Measurements from ENCODE around the gene ENDOD1. TPM values are rescaled to one million over a fixed set of nuclear protein-coding genes. Genes with fewer than 3 reads are reported as not detected.

ENDOD1 gene
- total RNA-seq, 1 experiment from 2014 or later = 3.3 TPM

- ChIA-PET CTCF (interaction anchor here (2.2 kb wide), 1 partner anchor 11 kb away, joined by 12 read pairs; no protein-coding TSS in a partner anchor), POLR2A (no interaction called here)
- Mint-ChIP-seq H3K27me3 (ENCODE audit: low read depth) (no peaks in the 10 kb centered on the region), H3K36me3 (peaks cover 3% of the 10 kb centered on the region; the same call in 1 of the 2 replicates), H3K9me3 (peaks cover 4% of the 10 kb centered on the region), H3K4me1 (peaks cover 18% of the 10 kb centered on the region), H3K27ac (no peak overlapping the region), H3K4me3 (no peak overlapping the region)
- ATAC-seq = no peak
- TF ChIP-seq IRF2 (CRISPR knock-in tag; IDR thresholded peaks at IDR 0.05; ENCODE audit: borderline replicate concordance, low read depth) (no peak), TP53 (CRISPR knock-in tag; IDR thresholded peaks at IDR 0.05) (no peak), ZNF121 (CRISPR knock-in tag; IDR thresholded peaks at IDR 0.05) (no peak), FOXK1 (CRISPR knock-in tag; IDR thresholded peaks at IDR 0.05) (no peak), FOXJ3 (CRISPR knock-in tag; IDR thresholded peaks at IDR 0.05; ENCODE audit: borderline replicate concordance) (no peak)
- DNase-seq (ENCODE audit: low spot score) = no peak
Observed at GRCh38 chr11:95163106-95163505, 73.5 kb downstream of the ENDOD1 start.

GRCh38 chr11:95165638-95166037, 76.0 kb downstream of the ENDOD1 start:
- no peak for ATAC-seq
- POLR2A ChIA-PET = no interaction called here

GRCh38 chr11:95166781-95167180, 77.1 kb downstream of the ENDOD1 start:
- ATAC-seq (no peak), DNase-seq (ENCODE audit: low spot score) (no peak)
- no peaks in the 10 kb centered on the region for H3K36me3 Mint-ChIP-seq
- H3K9me3 Mint-ChIP-seq = no peaks in the 10 kb centered on the region
- no peak overlapping the region for H3K27ac Mint-ChIP-seq
- no peak overlapping the region for H3K4me3 Mint-ChIP-seq
- H3K4me1 Mint-ChIP-seq = peaks cover 30% of the 10 kb centered on the region
- ChIA-PET POLR2A (no interaction called here), CTCF (interaction anchor here (0.6 kb wide), 1 partner anchor 15 kb away, joined by 5 read pairs; no protein-coding TSS in a partner anchor)
- no peaks in the 10 kb centered on the region for H3K27me3 Mint-ChIP-seq (ENCODE audit: low read depth)
- TF ChIP-seq ETV6 (CRISPR knock-in tag; IDR thresholded peaks at IDR 0.05) (no peak), PRDM15 (CRISPR knock-in tag; IDR thresholded peaks at IDR 0.05) (no peak), HMGA2 (CRISPR knock-in tag; IDR thresholded peaks at IDR 0.05) (no peak), ZNF232 (CRISPR knock-in tag; IDR thresholded peaks at IDR 0.05) (no peak), ERG (CRISPR knock-in tag; IDR thresholded peaks at IDR 0.05) (no peak), CTCF (IDR thresholded peaks at IDR 0.05) (no peak), E2F4 (CRISPR knock-in tag; IDR thresholded peaks at IDR 0.05; ENCODE audit: borderline replicate concordance, low read depth) (no peak), ZNF671 (CRISPR knock-in tag; IDR thresholded peaks at IDR 0.05) (no peak), ATF1 (CRISPR knock-in tag; IDR thresholded peaks at IDR 0.05) (no peak), MAX (CRISPR knock-in tag; IDR thresholded peaks at IDR 0.05) (no peak), ZNF121 (CRISPR knock-in tag; IDR thresholded peaks at IDR 0.05) (no peak), GABPB1 (CRISPR knock-in tag; IDR thresholded peaks at IDR 0.05) (no peak), NFYB (CRISPR knock-in tag; conservative IDR thresholded peaks at IDR 0.05; ENCODE audit: low read depth) (no peak)

More at GRCh38 chr11:95165638-95166037, 76.0 kb downstream of the ENDOD1 start:
- Mint-ChIP-seq H3K27ac (no peak overlapping the region), H3K4me3 (no peak overlapping the region), H3K4me1 (peaks cover 30% of the 10 kb centered on the region), H3K9me3 (no peaks in the 10 kb centered on the region), H3K36me3 (no peaks in the 10 kb centered on the region), H3K27me3 (ENCODE audit: low read depth) (no peaks in the 10 kb centered on the region)
- no peak for DNase-seq (ENCODE audit: low spot score)
- CTCF ChIA-PET = interaction anchor here (1.0 kb wide), 1 partner anchor 540 kb away, joined by 6 read pairs; no protein-coding TSS in a partner anchor
- TF ChIP-seq ZNF121 (CRISPR knock-in tag; IDR thresholded peaks at IDR 0.05) (no peak), EMX1 (CRISPR knock-in tag; IDR thresholded peaks at IDR 0.05) (no peak), OVOL2 (CRISPR knock-in tag; IDR thresholded peaks at IDR 0.05; ENCODE audit: borderline replicate concordance) (no peak), ETV6 (CRISPR knock-in tag; IDR thresholded peaks at IDR 0.05) (no peak), SP1 (CRISPR knock-in tag; conservative IDR thresholded peaks at IDR 0.05) (no peak), ZNF317 (CRISPR knock-in tag; IDR thresholded peaks at IDR 0.05; ENCODE audit: borderline replicate concordance, low read depth) (no peak), GABPB1 (CRISPR knock-in tag; IDR thresholded peaks at IDR 0.05) (no peak), E2F1 (CRISPR knock-in tag; IDR thresholded peaks at IDR 0.05) (no peak), FOXJ3 (CRISPR knock-in tag; IDR thresholded peaks at IDR 0.05; ENCODE audit: borderline replicate concordance) (no peak), MXD4 (CRISPR knock-in tag; IDR thresholded peaks at IDR 0.05; ENCODE audit: borderline replicate concordance) (no peak), ZNF263 (CRISPR knock-in tag; IDR thresholded peaks at IDR 0.05; ENCODE audit: low read depth) (no peak), CBFB (CRISPR knock-in tag; IDR thresholded peaks at IDR 0.05; ENCODE audit: low read depth) (no peak), NFE2L1 (CRISPR knock-in tag; IDR thresholded peaks at IDR 0.05) (no peak)

All from WTC11 (cell line).